ENCODE results near the gene BSDC1. TPM values are rescaled to one million over a fixed set of nuclear protein-coding genes. Genes with fewer than 3 reads are reported as not detected.
"Not testable (repeated sequence)": the region's sequence is repeated elsewhere in the genome, so short reads cannot be mapped to it uniquely, and the experiment has no call there.

Gene BSDC1
- total RNA-seq, 4 donors from 2014 or later: 93.0 to 132 (median 101) TPM

- Histone ChIP-seq H3K4me1 (peaks cover 22 to 33% of the 10 kb centered on the region in 2 donors), H3K4me3 (replicated peaks in 1 of 3) (no peak overlapping the region), H3K27ac (no peak overlapping the region), H3K27me3 (no peaks in the 10 kb centered on the region), H3K9me3 (no peaks in the 10 kb centered on the region), H3K36me3 (no peaks in the 10 kb centered on the region)
- 54 to 79% methylated on average over 6 of the region's 6 CpGs for WGBS, 2 donors
- intact Hi-C loops (cut with DNase I): no loop called here
- DNase-seq: no peak
- TF ChIP-seq CTCF (IDR thresholded peaks at IDR 0.05) (no peak), POLR2A (IDR thresholded peaks at IDR 0.05) (no peak)
These were observed 36.6 kb downstream of the BSDC1 start for GRCh38 chr1:32357614-32358013.

GRCh38 chr1:32356478-32356877 is 37.8 kb downstream of the BSDC1 start:
- intact Hi-C loops (cut with DNase I): no loop called here
- no peak for TF ChIP-seq CTCF (IDR thresholded peaks at IDR 0.05)
- no peak for TF ChIP-seq POLR2A (IDR thresholded peaks at IDR 0.05)
- Histone ChIP-seq H3K4me3 (replicated peaks in 1 of 3) (no peak overlapping the region), H3K27me3 (no peaks in the 10 kb centered on the region), H3K4me1 (peaks cover 16 to 28% of the 10 kb centered on the region in 2 donors), H3K9me3 (no peaks in the 10 kb centered on the region), H3K27ac (no peak overlapping the region), H3K36me3 (no peaks in the 10 kb centered on the region)
- DNase-seq: no peak
- WGBS, 2 donors: 100% methylated on average over 1 of the region's 1 CpG

GRCh38 chr1:32355778-32356177 is 38.5 kb downstream of the BSDC1 start:
- intact Hi-C loops (cut with DNase I); H3K9me3 ChIP-seq: not testable (repeated sequence)
- WGBS, 2 donors: 91 to 98% methylated on average over 6 of the region's 6 CpGs

GRCh38 chr1:32353886-32354570 is 40.2 kb downstream of the BSDC1 start:
- Histone ChIP-seq H3K36me3 (no peaks in the 10 kb centered on the region), H3K4me3 (replicated peaks in 1 of 3) (no peak overlapping the region), H3K9me3 (no peaks in the 10 kb centered on the region), H3K27ac (peak overlapping the region in 1 of 3 donors; percentile 32), H3K4me1 (peaks cover 19 to 43% of the 10 kb centered on the region in 2 donors), H3K27me3 (no peaks in the 10 kb centered on the region)
- TF ChIP-seq CTCF (IDR thresholded peaks at IDR 0.05) (no peak), POLR2A (IDR thresholded peaks at IDR 0.05) (no peak)
- intact Hi-C loops (cut with DNase I): no loop called here
- WGBS, 2 donors: 43 to 44% methylated on average over 2 of the region's 2 CpGs
- peak in 1 of 2 donors; percentile 42 for DNase-seq

More at GRCh38 chr1:32355778-32356177, 38.5 kb downstream of the BSDC1 start:
- not testable (repeated sequence) for H3K4me3 ChIP-seq (replicated peaks in 1 of 3); H3K27ac ChIP-seq; DNase-seq; H3K36me3 ChIP-seq; H3K27me3 ChIP-seq
- peaks cover 17 to 27% of the 10 kb centered on the region in 2 donors for H3K4me1 ChIP-seq

GRCh38 chr1:32353431-32353830 is 40.8 kb downstream of the BSDC1 start:
- no peaks in the 10 kb centered on the region for H3K27me3 ChIP-seq
- intact Hi-C loops (cut with DNase I): no loop called here
- peak overlapping the region in 1 of 3 donors; percentile 32 for H3K27ac ChIP-seq
- no peak overlapping the region for H3K4me3 ChIP-seq (replicated peaks in 1 of 3)
- H3K4me1 ChIP-seq: peaks cover 19 to 45% of the 10 kb centered on the region in 2 donors
- H3K36me3 ChIP-seq: no peaks in the 10 kb centered on the region
- H3K9me3 ChIP-seq: no peaks in the 10 kb centered on the region
- no peak for DNase-seq
- no peak for TF ChIP-seq POLR2A (IDR thresholded peaks at IDR 0.05)
- no peak for TF ChIP-seq CTCF (IDR thresholded peaks at IDR 0.05)
- WGBS, 2 donors: 72 to 87% methylated on average over 2 of the region's 2 CpGs
